ENCODE measurements around the gene GNAL. TPM values are rescaled to one million over a fixed set of nuclear protein-coding genes. Genes with fewer than 3 reads are reported as not detected.

The GNAL gene
- total RNA-seq, 1 donor from 2014 or later, result 5.9 TPM

DNA sequence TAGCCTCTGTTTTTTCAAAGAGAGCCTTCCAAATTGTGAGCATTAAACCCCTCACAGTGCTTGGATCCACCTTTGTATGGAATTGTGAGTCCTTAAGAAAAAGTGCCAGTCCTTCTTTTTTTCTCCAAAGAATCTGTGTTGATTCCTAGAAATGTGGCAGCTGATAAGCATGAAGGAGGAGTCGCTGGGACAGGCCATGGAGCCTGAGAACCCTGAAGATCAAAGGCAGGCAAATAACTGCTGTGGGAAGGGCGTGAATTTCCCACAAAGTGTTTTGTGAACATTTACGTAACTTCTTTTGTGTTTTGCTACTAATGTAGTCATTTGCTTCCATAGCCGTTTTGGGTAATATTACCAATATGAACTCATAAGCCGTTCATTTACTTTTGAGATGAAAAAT lies 134.5 kb downstream of the GNAL start:
- Histone ChIP-seq H3K27me3 (no peaks in the 10 kb centered on the region), H3K4me1 (no peaks in the 10 kb centered on the region), H3K36me3 (no peaks in the 10 kb centered on the region), H3K27ac (no peak overlapping the region), H3K4me3 (no peak overlapping the region), H3K9me3 (no peaks in the 10 kb centered on the region)
- no peak for DNase-seq (ENCODE audit: low spot score in 2 of 2)
- TF ChIP-seq, protein P1, sequence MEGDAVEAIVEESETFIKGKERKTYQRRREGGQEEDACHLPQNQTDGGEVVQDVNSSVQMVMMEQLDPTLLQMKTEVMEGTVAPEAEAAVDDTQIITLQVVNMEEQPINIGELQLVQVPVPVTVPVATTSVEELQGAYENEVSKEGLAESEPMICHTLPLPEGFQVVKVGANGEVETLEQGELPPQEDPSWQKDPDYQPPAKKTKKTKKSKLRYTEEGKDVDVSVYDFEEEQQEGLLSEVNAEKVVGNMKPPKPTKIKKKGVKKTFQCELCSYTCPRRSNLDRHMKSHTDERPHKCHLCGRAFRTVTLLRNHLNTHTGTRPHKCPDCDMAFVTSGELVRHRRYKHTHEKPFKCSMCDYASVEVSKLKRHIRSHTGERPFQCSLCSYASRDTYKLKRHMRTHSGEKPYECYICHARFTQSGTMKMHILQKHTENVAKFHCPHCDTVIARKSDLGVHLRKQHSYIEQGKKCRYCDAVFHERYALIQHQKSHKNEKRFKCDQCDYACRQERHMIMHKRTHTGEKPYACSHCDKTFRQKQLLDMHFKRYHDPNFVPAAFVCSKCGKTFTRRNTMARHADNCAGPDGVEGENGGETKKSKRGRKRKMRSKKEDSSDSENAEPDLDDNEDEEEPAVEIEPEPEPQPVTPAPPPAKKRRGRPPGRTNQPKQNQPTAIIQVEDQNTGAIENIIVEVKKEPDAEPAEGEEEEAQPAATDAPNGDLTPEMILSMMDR (IDR thresholded peaks at IDR 0.05), result no peak
- intact Hi-C loops (cut with DNase I), result no loop called here

DNA sequence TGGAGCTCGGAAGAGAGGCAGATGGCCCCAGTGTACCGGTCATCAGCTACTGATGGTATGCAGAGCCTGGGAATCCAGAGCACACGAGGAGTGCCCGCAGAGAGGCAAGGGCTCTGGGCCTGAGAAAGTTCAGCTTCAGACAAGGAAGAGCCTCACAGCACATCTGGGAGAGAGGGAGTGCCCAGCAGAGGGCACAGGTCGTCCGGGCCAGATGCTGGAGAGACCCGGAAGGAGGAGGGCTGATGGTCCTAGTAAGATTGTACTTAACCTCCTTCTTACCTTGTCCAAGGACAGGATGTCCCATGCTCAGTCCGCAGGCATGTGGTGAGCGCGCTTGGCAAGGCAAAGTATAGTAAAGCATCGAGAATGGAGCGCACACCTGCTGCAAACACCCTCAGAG lies 137.8 kb downstream of the GNAL start:
- TF ChIP-seq, protein P1 (IDR thresholded peaks at IDR 0.05), result no peak
- no peak for DNase-seq (ENCODE audit: low spot score in 2 of 2)
- intact Hi-C loops (cut with DNase I), result no loop called here
- Histone ChIP-seq H3K4me1 (no peaks in the 10 kb centered on the region), H3K27me3 (no peaks in the 10 kb centered on the region), H3K4me3 (no peak overlapping the region), H3K9me3 (no peaks in the 10 kb centered on the region), H3K27ac (no peak overlapping the region), H3K36me3 (no peaks in the 10 kb centered on the region)

DNA sequence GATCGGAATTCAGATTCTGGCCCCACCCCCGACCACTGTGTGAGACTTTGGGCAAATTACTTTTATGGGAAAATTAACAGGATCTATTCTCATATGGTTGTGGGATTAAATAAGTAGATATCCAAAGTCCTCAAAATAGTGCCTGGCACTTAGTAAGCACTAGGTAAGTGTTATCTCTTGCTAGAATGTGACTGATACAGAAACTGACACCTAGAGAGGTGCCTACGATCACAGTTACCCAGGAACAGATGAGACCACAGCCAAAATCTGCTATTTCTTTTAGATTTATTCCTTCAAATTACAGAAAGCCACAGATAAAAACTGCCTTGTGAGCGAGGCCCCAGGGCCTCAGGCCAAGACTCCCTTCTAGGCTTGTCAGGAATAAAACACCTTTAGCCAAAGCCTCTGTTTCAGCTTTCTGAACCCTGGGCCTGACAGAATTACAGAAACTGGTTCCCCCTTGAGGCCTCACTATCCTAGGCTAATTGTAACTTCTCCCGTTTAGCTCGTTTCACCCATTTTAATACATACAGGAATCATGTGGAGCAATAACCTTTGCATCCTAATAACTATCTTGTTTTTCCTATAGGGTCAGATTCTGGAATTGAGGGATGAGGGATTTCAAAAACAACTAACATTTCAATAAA lies 139.8 kb downstream of the GNAL start:
- TF ChIP-seq, protein P1 (IDR thresholded peaks at IDR 0.05), result no peak
- no peak overlapping the region for H3K4me3 ChIP-seq
- no peak overlapping the region for H3K27ac ChIP-seq
- no peaks in the 10 kb centered on the region for H3K36me3 ChIP-seq
- H3K27me3 ChIP-seq, result no peaks in the 10 kb centered on the region
- DNase-seq (ENCODE audit: low spot score in 2 of 2), result no peak
- no peaks in the 10 kb centered on the region for H3K4me1 ChIP-seq
- intact Hi-C loops (cut with DNase I), result no loop called here
- no peaks in the 10 kb centered on the region for H3K9me3 ChIP-seq

DNA sequence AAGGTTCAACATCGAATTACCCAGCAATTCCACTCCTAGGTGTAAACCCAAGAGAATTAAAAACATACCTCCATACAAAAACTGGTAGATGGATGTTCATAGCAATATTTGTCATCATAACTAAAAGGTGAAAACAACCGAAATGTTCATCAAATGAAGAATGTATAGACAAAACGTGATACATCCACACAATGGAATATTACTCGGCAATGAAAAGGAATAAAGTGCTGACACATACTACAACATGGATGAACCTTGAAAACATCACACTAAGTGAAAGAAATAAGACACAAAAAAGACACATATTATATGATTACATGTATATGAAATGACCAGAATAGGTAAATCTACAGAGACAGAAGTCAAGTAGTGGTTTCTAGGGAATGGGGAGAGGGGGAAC lies 141.5 kb downstream of the GNAL start:
- no peaks in the 10 kb centered on the region for H3K4me1 ChIP-seq

DNA sequence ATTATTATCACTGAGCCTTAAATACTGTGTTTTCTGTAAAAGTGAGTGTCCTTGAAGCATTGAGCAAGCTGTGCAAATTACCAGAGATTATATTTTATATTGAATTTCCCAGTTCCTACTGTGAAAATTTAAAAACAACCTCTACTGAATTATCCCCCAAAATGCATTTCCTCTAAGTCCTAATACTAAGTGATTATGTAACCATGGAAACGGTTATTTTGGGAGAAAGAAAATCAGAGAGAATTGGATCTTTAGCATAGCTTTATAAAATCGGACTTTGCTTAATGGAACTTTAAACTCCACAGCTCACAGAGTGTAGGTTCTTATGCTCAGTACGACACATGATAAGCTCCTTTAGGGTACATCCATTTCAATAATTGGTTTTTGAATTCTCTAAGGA lies 142.9 kb downstream of the GNAL start:
- Histone ChIP-seq H3K36me3 (no peaks in the 10 kb centered on the region), H3K4me3 (no peak overlapping the region), H3K4me1 (no peaks in the 10 kb centered on the region), H3K9me3 (no peaks in the 10 kb centered on the region), H3K27ac (no peak overlapping the region), H3K27me3 (no peaks in the 10 kb centered on the region)
- TF ChIP-seq, protein P1 (IDR thresholded peaks at IDR 0.05), result no peak
- intact Hi-C loops (cut with DNase I), result no loop called here
- DNase-seq (ENCODE audit: low spot score in 2 of 2), result no peak

More for the DNA sequence above, 141.5 kb downstream of the GNAL start:
- H3K27ac ChIP-seq, result no peak overlapping the region
- intact Hi-C loops (cut with DNase I), result no loop called here
- H3K4me3 ChIP-seq, result no peak overlapping the region
- H3K36me3 ChIP-seq, result no peaks in the 10 kb centered on the region
- no peaks in the 10 kb centered on the region for H3K27me3 ChIP-seq
- TF ChIP-seq, protein P1 (IDR thresholded peaks at IDR 0.05), result no peak
- H3K9me3 ChIP-seq, result no peaks in the 10 kb centered on the region
- DNase-seq (ENCODE audit: low spot score in 2 of 2), result no peak

DNA sequence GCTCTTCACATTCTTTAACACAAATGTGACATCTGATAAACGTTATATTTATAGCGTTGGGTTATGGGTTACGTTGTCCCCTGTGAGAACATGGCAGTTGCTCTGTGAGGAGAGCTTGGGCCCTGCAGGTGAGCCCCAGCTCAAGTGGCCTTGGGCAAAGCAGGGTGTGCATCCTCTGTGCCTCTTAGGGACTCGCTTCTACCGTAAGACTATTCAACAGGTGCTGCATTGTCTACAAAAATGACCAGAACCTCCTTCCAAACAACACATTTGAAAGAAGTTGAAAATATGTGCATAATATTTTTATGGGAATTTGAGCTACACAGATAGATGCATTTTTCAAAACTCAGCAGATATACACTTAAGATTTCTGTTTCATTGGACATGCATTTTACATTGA lies 145.7 kb downstream of the GNAL start:
- Histone ChIP-seq H3K27ac (no peak overlapping the region), H3K4me1 (no peaks in the 10 kb centered on the region), H3K9me3 (no peaks in the 10 kb centered on the region), H3K27me3 (no peaks in the 10 kb centered on the region), H3K4me3 (no peak overlapping the region), H3K36me3 (no peaks in the 10 kb centered on the region)
- intact Hi-C loops (cut with DNase I), result no loop called here
- TF ChIP-seq, protein P1 (IDR thresholded peaks at IDR 0.05), result no peak
- DNase-seq (ENCODE audit: low spot score in 2 of 2), result no peak

Data from ascending aorta (tissue), 2 donors.